Measurements from ENCODE around the gene NCLN.
"Not testable (repeated sequence)": the region's sequence is repeated elsewhere in the genome, so short reads cannot be mapped to it uniquely, and the experiment has no call there.

The NCLN gene

GRCh38 chr19:3154957-3155736, 30.6 kb upstream of the NCLN start:
- no peak for DNase-seq

GRCh38 chr19:3157096-3157845, 28.5 kb upstream of the NCLN start:
- no peak for DNase-seq

- no peak for DNase-seq
Measured at GRCh38 chr19:3159565-3159964, 26.2 kb upstream of the NCLN start.

DNA sequence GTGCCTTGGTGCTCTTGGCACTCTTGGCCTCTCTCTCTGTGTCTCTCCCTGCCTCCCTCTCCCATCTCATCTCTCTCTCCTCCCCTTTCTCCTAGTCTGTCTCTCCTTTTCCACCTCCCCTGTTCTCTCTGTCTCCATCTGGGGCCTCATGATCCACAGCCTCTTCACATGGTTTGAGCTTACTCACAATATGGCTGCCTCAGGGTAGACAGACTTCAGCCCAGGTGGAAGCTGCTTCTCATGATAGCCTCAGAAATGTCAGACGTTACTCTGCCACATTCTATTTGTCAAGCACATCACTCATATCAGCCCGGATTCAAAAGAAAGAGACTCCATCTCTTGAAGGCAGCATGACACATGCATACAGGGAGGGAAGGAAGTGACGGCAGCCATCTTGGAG, 25.5 kb upstream of the NCLN start:
- no peak for DNase-seq

DNA sequence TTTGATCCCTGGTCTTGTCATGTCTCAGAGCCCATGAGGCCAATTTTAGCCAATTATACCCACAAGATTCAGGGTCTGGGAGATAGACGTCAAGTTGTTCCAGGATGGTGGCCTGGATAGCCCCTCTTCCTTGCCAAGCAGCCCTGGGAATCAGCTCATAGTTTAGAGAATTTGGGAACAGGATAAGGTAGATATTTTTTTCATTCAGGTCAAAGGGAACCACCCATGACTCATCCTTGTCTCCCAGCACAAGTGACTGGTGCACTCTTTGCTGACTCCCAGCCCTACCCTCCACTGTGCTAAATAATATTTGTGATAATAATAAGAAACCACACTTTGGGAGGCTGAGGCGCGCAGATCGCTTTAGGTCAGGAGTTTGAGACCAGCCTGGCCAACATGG, 24.3 kb upstream of the NCLN start:
- no peak for DNase-seq

GRCh38 chr19:3162418-3163229, 23.1 kb upstream of the NCLN start:
- no peak for DNase-seq

DNA sequence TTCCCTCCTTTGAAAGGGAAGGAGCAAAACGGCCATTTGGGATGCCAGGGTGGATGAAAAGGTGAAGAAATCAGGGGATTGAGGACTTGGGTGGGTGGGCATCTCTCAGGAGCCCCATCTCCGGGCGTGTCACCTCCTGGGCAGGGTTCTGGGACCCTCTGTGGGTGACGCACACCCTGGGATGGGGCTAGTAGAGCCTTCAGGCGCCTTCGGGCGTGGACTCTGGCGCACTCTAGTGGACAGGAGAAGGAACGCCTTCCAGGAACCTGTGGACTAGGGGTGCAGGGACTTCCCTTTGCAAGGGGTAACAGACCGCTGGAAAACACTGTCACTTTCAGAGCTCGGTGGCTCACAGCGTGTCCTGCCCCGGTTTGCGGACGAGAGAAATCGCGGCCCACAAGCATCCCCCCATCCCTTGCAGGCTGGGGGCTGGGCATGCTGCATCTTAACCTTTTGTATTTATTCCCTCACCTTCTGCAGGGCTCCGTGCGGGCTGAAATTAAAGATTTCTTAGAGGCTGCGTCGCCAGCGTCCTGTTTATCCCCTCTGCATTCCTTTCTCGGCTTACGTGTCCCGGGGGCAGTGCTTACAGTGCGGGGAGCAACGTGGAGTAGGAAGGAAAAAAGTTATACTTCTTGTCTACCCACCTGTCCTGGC, 22.4 kb upstream of the NCLN start:
- DNase-seq: peak; percentile 72

DNA sequence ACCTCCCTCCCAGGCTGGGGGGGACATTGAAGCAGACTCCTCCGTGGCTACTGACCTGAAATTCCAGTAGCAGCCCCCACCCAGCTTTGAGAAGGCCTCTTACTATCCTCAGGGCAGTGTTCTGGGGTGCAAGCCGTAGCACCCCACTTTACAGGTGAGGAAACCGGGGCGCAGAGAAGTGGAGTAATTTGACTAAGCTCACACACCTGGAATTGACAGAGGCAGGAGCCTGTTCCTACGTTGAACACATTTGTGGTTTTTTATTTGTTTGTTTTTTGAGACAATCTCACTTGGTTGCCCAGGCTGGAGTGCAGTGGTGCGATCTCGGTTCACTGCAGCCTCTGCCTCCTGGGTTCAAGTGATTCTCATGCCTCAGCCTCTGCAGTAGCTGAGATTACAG, 21.8 kb upstream of the NCLN start:
- DNase-seq: no peak

DNA sequence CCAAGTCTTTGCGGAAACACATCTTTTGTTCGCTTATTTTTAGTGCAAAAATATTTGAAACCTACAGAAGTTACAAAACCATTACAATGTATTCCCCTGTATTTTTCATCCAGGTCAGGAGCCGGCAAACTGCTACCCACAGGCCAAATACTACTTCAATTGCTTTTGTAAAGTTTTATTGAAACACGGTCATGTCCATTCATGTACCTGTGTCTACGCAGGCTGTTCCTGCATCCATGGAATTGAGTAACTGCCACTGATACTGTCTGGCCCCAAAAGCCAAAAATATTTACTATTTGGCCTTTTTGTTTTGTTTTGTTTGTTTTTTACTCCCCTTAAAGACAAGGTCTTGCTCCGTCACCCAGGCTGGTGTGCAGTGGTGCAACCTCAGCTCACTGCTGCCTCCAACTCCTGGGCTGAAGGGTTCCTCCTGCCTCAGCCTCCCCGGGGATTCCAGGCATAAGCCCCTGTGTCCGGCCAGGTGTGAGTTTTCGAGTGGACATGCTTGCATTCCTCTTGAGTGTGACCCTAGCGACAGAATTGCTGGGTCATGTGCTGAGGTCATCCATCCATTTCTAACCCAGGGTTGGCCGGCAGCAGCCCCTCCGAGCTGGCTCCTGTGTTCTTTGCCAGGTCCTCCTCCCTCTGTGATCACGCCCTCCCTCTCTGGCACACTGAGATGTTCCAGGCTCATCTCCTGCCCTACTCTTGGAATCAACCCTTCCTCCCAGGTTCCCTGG, 18.0 kb upstream of the NCLN start:
- no peak for DNase-seq

DNA sequence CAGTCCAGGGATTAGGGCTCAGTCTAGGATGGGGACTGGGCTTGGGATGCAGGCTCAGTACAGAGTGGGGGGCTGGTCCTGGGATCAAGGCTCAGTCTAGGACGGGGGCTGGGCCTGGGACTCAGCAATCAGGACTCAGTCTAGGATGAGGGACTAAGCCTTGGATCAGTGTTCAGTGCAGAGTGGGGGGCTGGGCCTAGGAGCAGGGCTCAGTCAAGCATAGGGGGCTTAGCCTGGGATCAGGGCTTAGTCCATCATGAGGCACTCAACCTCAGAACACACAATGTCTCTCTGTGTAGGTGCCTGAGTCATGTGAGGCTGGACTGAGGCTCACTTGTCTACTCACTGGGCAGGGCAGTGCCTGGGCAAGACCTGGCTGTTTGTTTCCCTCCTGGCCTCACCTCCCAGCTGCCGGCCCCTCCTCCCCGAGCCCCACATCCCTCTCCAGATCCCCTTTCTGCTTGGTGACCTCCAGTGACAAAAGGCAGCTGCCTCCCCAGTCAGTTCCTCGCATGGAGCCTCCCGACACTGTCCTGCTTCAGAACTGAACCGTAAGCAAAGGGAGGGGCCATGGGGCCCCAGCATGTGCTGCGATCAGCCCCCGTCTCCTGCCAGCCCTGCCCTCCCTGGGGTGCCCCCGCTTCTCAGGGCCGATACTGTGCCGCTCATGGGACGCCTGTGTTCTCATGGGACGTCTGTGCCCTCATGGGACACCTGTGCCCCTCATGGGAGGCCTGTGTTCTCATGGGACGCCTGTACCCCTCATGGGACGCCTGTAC, 13.6 kb upstream of the NCLN start:
- DNase-seq: no peak

- DNase-seq: not testable (repeated sequence)
Measured at GRCh38 chr19:3172673-3173000, 13.1 kb upstream of the NCLN start.

- DNase-seq: peak; percentile 34
Measured at GRCh38 chr19:3175781-3176714, 9.7 kb upstream of the NCLN start.

DNA sequence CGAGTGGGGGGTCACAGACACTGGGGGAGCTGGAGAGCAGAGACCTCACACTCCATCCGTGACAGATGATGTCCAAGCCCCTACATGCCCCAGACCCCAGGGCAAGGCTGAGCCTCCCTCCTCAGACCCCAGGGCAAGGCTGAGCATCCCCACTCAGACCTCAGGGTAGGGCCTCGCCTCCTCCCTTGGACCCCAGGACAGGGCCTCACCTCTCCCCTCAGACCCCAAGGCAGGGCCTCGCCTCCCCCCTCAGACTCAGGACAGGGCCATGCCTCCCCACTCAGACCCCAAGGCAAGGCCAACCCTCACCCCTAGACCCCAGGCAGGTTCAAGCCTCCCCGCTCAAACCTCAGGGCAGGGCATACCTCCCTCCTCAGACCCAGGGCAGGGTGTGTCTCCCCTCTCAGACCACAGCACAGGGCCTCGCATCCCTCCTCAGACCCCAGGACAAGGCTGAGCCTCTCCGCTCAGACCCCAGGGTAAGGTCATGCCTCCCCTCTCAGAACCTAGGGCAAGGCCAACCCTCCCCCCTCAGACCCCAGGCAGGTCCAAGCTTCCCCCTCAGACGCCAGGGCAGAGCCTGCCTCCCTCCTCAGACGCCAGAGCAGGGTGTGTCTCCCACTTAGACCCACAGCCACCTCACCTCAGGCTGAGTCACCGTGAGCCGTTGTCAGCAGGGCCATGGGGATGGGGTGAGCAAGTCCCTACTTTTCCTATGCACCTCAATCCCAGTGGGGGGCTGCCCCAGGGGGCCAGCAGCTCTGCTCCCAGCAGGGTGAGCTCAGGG, 8.8 kb upstream of the NCLN start:
- DNase-seq: no peak

GRCh38 chr19:3178377-3178972, 7.3 kb upstream of the NCLN start, which contains the start of gene S1PR4:
TSS of gene S1PR4 (plus strand) at chr19:3178769. CDS start at chr19:3178793, 24 bp downstream.
- no peak for DNase-seq

- DNase-seq: no peak
Measured at GRCh38 chr19:3178973-3179738, 6.6 kb upstream of the NCLN start.

- no peak for DNase-seq
Measured at GRCh38 chr19:3179739-3180293, 5.9 kb upstream of the NCLN start.

GRCh38 chr19:3183721-3184641, 1.7 kb upstream of the NCLN start:
- DNase-seq: no peak
